SU-DHL-6 (cell line): ENCODE data around the gene CYFIP2.

Experiments
- H2AFZ ChIP-seq: fragments of 200-600 bp; sonication (generic); 2 replicates; pipeline ENCODE4 v1.6.1; 2014; ENCODE audit warnings: low read depth, mild to moderate bottlenecking, moderate library complexity, mixed read lengths, antibody characterized with exemption, low read length; ENCODE audit not compliant: severe bottlenecking
- H3F3A ChIP-seq: fragments of 200-600 bp; shearing (Covaris generic); 2 replicates; pipeline ENCODE4 v1.6.0; 2016; ENCODE audit warnings: antibody characterized with exemption, mild to moderate bottlenecking; ENCODE audit not compliant: insufficient read depth
- H3K27ac ChIP-seq: fragments of 200-600 bp; sonication (generic); 2 replicates; pipeline ENCODE4 v1.5.1; 2016; ENCODE audit warnings: low read depth, mild to moderate bottlenecking, low read length, moderate library complexity, mixed read lengths
- H3K27me3 ChIP-seq: fragments of 200-600 bp; sonication (generic), shearing (Covaris generic); 2 replicates; pipeline ENCODE4 v1.6.0; 2014; ENCODE audit warnings: mild to moderate bottlenecking, low read length
- H3K36me3 ChIP-seq: fragments of 200-600 bp; sonication (generic); 2 replicates; pipeline ENCODE4 v1.6.1; 2014; ENCODE audit warnings: mild to moderate bottlenecking, low read length, mixed read lengths
- H3K4me2 ChIP-seq: fragments of 300-600, 200-600 bp; shearing (Covaris generic), sonication (generic); 2 replicates; pipeline ENCODE4 v1.6.0; 2014; ENCODE audit warnings: low read length, low read depth, mild to moderate bottlenecking; ENCODE audit not compliant: poor library complexity, severe bottlenecking
- H3K4me3 ChIP-seq: fragments of 200-600 bp; sonication (generic); 2 replicates; pipeline ENCODE4 v1.5.1; 2014; ENCODE audit warnings: antibody characterized with exemption, low read length, mild to moderate bottlenecking, mixed read lengths; ENCODE audit not compliant: insufficient read depth, poor library complexity, severe bottlenecking
- H3K79me2 ChIP-seq: fragments of 200-600 bp; sonication (generic); 2 replicates; pipeline ENCODE4 v1.6.1; 2014; ENCODE audit warnings: mild to moderate bottlenecking, low read length, moderate library complexity; ENCODE audit not compliant: insufficient read depth
- H3K9ac ChIP-seq: fragments of 200-600 bp; sonication (generic); 2 replicates; pipeline ENCODE4 v1.7.0; 2014; ENCODE audit warnings: mild to moderate bottlenecking, low read length
- H3K9me2 ChIP-seq: fragments of 200-600 bp; sonication (generic); replicated peaks from 2 replicates; pipeline ENCODE4 v1.6.1; 2014; ENCODE audit warnings: low read length; ENCODE audit not compliant: insufficient read depth
- H3K9me3 ChIP-seq: fragments of 200-600 bp; sonication (generic); 2 replicates; pipeline ENCODE4 v1.6.1; 2014; ENCODE audit warnings: low read length, mixed read lengths; ENCODE audit not compliant: insufficient read depth
- H4K20me1 ChIP-seq: fragments of 200-600 bp; sonication (generic); 2 replicates; pipeline ENCODE4 v1.6.1; 2014; ENCODE audit warnings: low read depth, mild to moderate bottlenecking, antibody characterized with exemption, low read length, moderate library complexity, mixed read lengths
- EZH2phosphoT487 ChIP-seq: fragments of 200-600 bp; sonication (generic), shearing (Covaris generic); conservative IDR thresholded peaks from 2 replicates; pipeline ENCODE4 v1.6.1; 2018; ENCODE audit warnings: mild to moderate bottlenecking, antibody characterized with exemption, low read length, moderate library complexity, mixed read lengths
- TF ChIP-seq, protein P1 (sequence below): fragments of 200-600 bp; sonication (generic); IDR thresholded peaks from one replicate; pipeline ENCODE4 v1.5.1; 2017; ENCODE audit warnings: antibody characterized with exemption, mild to moderate bottlenecking, low read length, moderate library complexity; ENCODE audit not compliant: insufficient read depth, poor library complexity, severe bottlenecking

The CYFIP2 gene

DNA sequence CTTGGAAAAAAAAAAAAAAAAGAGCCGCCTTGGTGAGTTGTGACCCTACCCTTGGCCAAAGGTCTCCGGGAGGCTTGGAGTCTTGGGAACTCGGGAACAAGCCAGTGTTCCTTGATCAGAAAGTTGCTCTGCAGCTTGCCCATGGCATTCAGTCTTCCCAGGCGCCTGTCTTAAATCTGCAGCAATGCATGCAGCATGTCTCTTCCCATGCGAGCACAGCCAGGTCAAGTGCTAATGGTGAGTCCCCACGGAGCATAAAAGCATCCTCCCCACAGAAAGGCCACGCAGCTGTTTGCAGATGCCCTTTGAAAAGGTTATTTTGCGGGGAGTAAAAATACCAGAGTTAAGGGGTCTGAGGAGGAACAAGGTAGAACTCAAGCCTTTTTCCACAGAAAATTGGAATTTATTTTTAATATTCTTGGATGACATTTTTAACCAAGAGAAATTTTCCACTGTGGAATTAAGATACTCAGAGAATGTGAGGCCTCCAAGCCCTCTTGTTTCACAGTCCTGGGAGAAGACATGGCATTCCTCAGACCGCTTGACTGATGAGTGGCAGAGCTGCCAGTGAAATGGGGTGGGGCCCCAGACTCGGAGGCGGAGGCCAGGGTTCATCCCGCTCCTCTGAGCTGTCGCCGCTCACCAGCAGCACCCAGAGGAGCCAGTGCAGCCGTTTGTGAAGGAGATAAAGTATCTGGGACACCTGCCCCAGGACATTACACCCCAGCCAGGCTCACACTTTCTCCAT is 81.6 kb downstream of the CYFIP2 start:
- H3K79me2 ChIP-seq = no peaks in the 10 kb centered on the region
- no peak for TF ChIP-seq EZH2phosphoT487
- TF ChIP-seq, protein P1, sequence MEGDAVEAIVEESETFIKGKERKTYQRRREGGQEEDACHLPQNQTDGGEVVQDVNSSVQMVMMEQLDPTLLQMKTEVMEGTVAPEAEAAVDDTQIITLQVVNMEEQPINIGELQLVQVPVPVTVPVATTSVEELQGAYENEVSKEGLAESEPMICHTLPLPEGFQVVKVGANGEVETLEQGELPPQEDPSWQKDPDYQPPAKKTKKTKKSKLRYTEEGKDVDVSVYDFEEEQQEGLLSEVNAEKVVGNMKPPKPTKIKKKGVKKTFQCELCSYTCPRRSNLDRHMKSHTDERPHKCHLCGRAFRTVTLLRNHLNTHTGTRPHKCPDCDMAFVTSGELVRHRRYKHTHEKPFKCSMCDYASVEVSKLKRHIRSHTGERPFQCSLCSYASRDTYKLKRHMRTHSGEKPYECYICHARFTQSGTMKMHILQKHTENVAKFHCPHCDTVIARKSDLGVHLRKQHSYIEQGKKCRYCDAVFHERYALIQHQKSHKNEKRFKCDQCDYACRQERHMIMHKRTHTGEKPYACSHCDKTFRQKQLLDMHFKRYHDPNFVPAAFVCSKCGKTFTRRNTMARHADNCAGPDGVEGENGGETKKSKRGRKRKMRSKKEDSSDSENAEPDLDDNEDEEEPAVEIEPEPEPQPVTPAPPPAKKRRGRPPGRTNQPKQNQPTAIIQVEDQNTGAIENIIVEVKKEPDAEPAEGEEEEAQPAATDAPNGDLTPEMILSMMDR = no peak
- no peak overlapping the region for H3K4me3 ChIP-seq
- no peaks in the 10 kb centered on the region for H3K9me2 ChIP-seq
- no peaks in the 10 kb centered on the region for H3F3A ChIP-seq
- no peaks in the 10 kb centered on the region for H3K27me3 ChIP-seq
- H2AFZ ChIP-seq = no peak overlapping the region
- H4K20me1 ChIP-seq = no peaks in the 10 kb centered on the region
- peaks cover 18% of the 10 kb centered on the region for H3K36me3 ChIP-seq
- no peaks in the 10 kb centered on the region for H3K9me3 ChIP-seq
- H3K9ac ChIP-seq = no peak overlapping the region
- H3K27ac ChIP-seq = no peak overlapping the region
- no peak overlapping the region for H3K4me2 ChIP-seq

DNA sequence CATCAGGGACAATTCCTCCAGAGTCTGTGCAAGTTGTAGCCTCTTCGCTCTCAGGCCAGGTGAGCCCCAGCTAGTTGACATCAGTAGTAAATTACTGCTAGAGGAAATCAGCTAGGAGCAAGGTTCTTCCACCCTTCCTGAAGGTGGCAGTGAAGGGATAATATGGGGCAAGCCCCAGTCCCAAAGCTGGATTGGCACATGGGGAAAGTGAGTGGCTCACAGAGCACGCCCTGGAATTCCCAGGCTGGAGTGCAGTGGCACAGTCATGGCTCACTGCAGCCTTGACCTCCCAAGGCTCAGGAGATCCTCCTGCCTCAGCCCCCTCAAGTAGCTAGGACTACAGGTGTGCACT is 82.1 kb downstream of the CYFIP2 start:
- peaks cover 18% of the 10 kb centered on the region for H3K36me3 ChIP-seq
- H3K9me3 ChIP-seq = no peaks in the 10 kb centered on the region
- TF ChIP-seq, protein P1 = no peak
- no peak for TF ChIP-seq EZH2phosphoT487
- no peak overlapping the region for H2AFZ ChIP-seq
- no peaks in the 10 kb centered on the region for H3K79me2 ChIP-seq
- H3K4me2 ChIP-seq = no peak overlapping the region
- H3K27me3 ChIP-seq = no peaks in the 10 kb centered on the region
- H3K4me3 ChIP-seq = no peak overlapping the region
- H3F3A ChIP-seq = no peaks in the 10 kb centered on the region
- H3K9me2 ChIP-seq = no peaks in the 10 kb centered on the region
- no peak overlapping the region for H3K27ac ChIP-seq
- no peak overlapping the region for H3K9ac ChIP-seq
- H4K20me1 ChIP-seq = no peaks in the 10 kb centered on the region

DNA sequence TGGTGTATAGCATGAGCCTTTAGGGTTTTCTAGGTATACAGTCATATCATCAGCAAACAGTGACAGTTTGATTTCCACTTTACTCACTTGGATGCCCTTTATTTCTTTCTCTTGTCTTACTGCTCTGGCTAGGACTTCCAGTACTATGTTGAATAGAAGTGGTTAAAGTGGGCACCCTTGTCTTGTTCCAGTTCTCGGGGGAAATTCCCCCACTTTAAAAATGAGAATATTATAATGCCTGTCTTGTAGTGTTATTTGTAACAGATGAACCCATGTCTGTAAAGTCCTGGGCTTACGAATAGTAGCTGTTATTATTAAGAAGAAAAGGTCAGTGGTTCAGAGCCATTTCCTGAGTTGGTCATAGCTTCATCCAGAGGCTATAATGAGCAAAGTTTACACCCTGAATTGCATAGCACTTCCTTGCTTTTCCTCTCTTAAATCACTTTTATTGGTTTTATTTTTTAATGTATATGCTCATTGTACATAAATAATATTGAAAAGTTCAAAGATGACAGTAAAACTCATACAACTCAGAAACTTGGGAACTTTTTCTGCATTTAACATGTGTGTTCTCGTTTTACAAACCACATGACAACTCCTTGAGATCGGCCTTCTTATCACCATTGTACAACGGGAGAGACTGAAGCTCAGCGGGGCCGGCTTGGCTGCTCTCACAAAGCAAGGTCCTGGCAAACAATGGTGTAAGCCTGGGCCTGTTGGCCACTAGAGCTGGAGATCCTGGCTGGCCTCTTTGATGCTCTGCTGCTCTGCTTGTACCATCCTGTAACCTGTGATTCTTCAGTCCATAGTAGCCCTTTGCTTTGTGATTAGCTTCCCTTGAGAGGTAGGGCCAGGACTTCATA is 85.2 kb downstream of the CYFIP2 start:
- TF ChIP-seq, protein P1 = no peak
- TF ChIP-seq EZH2phosphoT487 = no peak

More for the DNA sequence above, 85.2 kb downstream of the CYFIP2 start:
- H3K27ac ChIP-seq = no peak overlapping the region
- peaks cover 3% of the 10 kb centered on the region; the same call in 1 of the 2 replicates for H3K36me3 ChIP-seq
- no peak overlapping the region for H2AFZ ChIP-seq
- H3K9me3 ChIP-seq = no peaks in the 10 kb centered on the region
- H3K4me2 ChIP-seq = no peak overlapping the region
- no peak overlapping the region for H3K4me3 ChIP-seq
- no peaks in the 10 kb centered on the region for H3K27me3 ChIP-seq
- H4K20me1 ChIP-seq = no peaks in the 10 kb centered on the region
- H3F3A ChIP-seq = no peaks in the 10 kb centered on the region
- no peaks in the 10 kb centered on the region for H3K9me2 ChIP-seq
- H3K79me2 ChIP-seq = no peaks in the 10 kb centered on the region
- no peak overlapping the region for H3K9ac ChIP-seq
